ENCODE measurements around the gene PTPRJ.

The PTPRJ gene

GRCh38 chr11:48017831-48018527 is 37.6 kb downstream of the PTPRJ start:
- TF ChIP-seq, protein P1, sequence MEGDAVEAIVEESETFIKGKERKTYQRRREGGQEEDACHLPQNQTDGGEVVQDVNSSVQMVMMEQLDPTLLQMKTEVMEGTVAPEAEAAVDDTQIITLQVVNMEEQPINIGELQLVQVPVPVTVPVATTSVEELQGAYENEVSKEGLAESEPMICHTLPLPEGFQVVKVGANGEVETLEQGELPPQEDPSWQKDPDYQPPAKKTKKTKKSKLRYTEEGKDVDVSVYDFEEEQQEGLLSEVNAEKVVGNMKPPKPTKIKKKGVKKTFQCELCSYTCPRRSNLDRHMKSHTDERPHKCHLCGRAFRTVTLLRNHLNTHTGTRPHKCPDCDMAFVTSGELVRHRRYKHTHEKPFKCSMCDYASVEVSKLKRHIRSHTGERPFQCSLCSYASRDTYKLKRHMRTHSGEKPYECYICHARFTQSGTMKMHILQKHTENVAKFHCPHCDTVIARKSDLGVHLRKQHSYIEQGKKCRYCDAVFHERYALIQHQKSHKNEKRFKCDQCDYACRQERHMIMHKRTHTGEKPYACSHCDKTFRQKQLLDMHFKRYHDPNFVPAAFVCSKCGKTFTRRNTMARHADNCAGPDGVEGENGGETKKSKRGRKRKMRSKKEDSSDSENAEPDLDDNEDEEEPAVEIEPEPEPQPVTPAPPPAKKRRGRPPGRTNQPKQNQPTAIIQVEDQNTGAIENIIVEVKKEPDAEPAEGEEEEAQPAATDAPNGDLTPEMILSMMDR (conservative IDR thresholded peaks at IDR 0.05; ENCODE audit: low read length) = no peak
- TF ChIP-seq EZH2phosphoT487 (IDR thresholded peaks at IDR 0.05; ENCODE audit: borderline replicate concordance) = no peak
- H3K9me3 ChIP-seq (ENCODE audit: insufficient read depth, low read depth, low read length) = no peaks in the 10 kb centered on the region
- H3K36me3 ChIP-seq (ENCODE audit: insufficient read depth, low read length) = no peaks in the 10 kb centered on the region
- H2AFZ ChIP-seq (ENCODE audit: low read length) = no peak overlapping the region
- no peaks in the 10 kb centered on the region for H3K79me2 ChIP-seq (ENCODE audit: insufficient read depth, low read length)
- no peak overlapping the region for H3K4me3 ChIP-seq (ENCODE audit: low read length, poor library complexity, severe bottlenecking)
- H3K4me2 ChIP-seq (ENCODE audit: low read depth, low read length, poor library complexity, severe bottlenecking) = peak overlapping the region; percentile 14
- H3F3A ChIP-seq (ENCODE audit: low read depth) = 0 out of 2 replicates have a peak, but pooled peaks cover 3% of the 10 kb centered on the region
- H3K27me3 ChIP-seq (ENCODE audit: insufficient read depth, low read length, poor library complexity, severe bottlenecking) = no peaks in the 10 kb centered on the region
- no peak overlapping the region for H3K9ac ChIP-seq (ENCODE audit: low read depth, low read length, poor library complexity, severe bottlenecking)
- no peaks in the 10 kb centered on the region for H3K9me2 ChIP-seq (replicated peaks; ENCODE audit: low read depth, low read length)
- peaks cover 42% of the 10 kb centered on the region for H3K4me1 ChIP-seq (ENCODE audit: insufficient read depth, low read length, poor library complexity, severe bottlenecking)
- no peaks in the 10 kb centered on the region for H4K20me1 ChIP-seq (ENCODE audit: insufficient read depth, low read length, poor library complexity, severe bottlenecking)

- Histone ChIP-seq H3K9me2 (replicated peaks; ENCODE audit: low read depth, low read length) (no peaks in the 10 kb centered on the region), H3K27me3 (ENCODE audit: insufficient read depth, low read length, poor library complexity, severe bottlenecking) (no peaks in the 10 kb centered on the region), H3K4me3 (ENCODE audit: low read length, poor library complexity, severe bottlenecking) (no peak overlapping the region), H3K9me3 (ENCODE audit: insufficient read depth, low read depth, low read length) (no peaks in the 10 kb centered on the region), H3F3A (ENCODE audit: low read depth) (0 out of 2 replicates have a peak, but pooled peaks cover 3% of the 10 kb centered on the region), H4K20me1 (ENCODE audit: insufficient read depth, low read length, poor library complexity, severe bottlenecking) (no peaks in the 10 kb centered on the region), H3K4me2 (ENCODE audit: low read depth, low read length, poor library complexity, severe bottlenecking) (peak overlapping the region; percentile 1), H3K4me1 (ENCODE audit: insufficient read depth, low read length, poor library complexity, severe bottlenecking) (peaks cover 35% of the 10 kb centered on the region), H3K79me2 (ENCODE audit: insufficient read depth, low read length) (no peaks in the 10 kb centered on the region), H3K36me3 (ENCODE audit: insufficient read depth, low read length) (no peaks in the 10 kb centered on the region), H3K9ac (ENCODE audit: low read depth, low read length, poor library complexity, severe bottlenecking) (peak overlapping the region; percentile 5), H2AFZ (ENCODE audit: low read length) (0 out of 2 replicates have a peak overlapping the region, but pooled peaks have one; percentile 6)
- TF ChIP-seq, protein P1 (conservative IDR thresholded peaks at IDR 0.05; ENCODE audit: low read length) = no peak
- TF ChIP-seq EZH2phosphoT487 (IDR thresholded peaks at IDR 0.05; ENCODE audit: borderline replicate concordance) = no peak
Measured at GRCh38 chr11:48018528-48019216, 38.3 kb downstream of the PTPRJ start.

DNA sequence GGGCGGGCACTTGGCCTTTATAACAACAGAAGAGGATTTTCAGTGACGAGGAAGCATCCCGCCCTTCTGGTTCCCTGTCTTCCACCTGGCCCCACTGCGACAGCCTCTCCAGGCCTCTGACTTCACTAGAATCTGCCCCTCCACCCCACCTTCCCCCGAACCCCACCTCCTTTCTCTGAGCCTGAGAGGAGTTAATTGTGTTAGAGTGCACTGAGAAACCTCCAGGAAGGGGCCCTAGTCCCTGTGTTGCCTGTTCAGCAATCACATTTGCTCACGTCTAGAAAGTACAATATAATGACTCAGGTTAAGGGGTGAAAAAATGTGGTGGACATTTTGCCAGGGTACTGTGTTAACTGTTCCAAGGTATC is 38.8 kb downstream of the PTPRJ start:
- Histone ChIP-seq H3K79me2 (ENCODE audit: insufficient read depth, low read length) (no peaks in the 10 kb centered on the region), H2AFZ (ENCODE audit: low read length) (peak overlapping the region; percentile 50; the same call in 1 of the 2 replicates), H3F3A (ENCODE audit: low read depth) (no peaks in the 10 kb centered on the region), H3K27me3 (ENCODE audit: insufficient read depth, low read length, poor library complexity, severe bottlenecking) (no peaks in the 10 kb centered on the region), H3K4me1 (ENCODE audit: insufficient read depth, low read length, poor library complexity, severe bottlenecking) (peaks cover 29% of the 10 kb centered on the region), H3K9ac (ENCODE audit: low read depth, low read length, poor library complexity, severe bottlenecking) (peak overlapping the region; percentile 5), H3K9me3 (ENCODE audit: insufficient read depth, low read depth, low read length) (no peaks in the 10 kb centered on the region), H3K36me3 (ENCODE audit: insufficient read depth, low read length) (no peaks in the 10 kb centered on the region), H3K4me2 (ENCODE audit: low read depth, low read length, poor library complexity, severe bottlenecking) (peak overlapping the region; percentile 1), H3K9me2 (replicated peaks; ENCODE audit: low read depth, low read length) (no peaks in the 10 kb centered on the region), H4K20me1 (ENCODE audit: insufficient read depth, low read length, poor library complexity, severe bottlenecking) (no peaks in the 10 kb centered on the region), H3K4me3 (ENCODE audit: low read length, poor library complexity, severe bottlenecking) (no peak overlapping the region)
- no peak for TF ChIP-seq EZH2phosphoT487 (IDR thresholded peaks at IDR 0.05; ENCODE audit: borderline replicate concordance)
- TF ChIP-seq, protein P1 (conservative IDR thresholded peaks at IDR 0.05; ENCODE audit: low read length) = no peak

Data from Loucy (cell line).